ENCODE data around the gene DYSF.

DNA sequence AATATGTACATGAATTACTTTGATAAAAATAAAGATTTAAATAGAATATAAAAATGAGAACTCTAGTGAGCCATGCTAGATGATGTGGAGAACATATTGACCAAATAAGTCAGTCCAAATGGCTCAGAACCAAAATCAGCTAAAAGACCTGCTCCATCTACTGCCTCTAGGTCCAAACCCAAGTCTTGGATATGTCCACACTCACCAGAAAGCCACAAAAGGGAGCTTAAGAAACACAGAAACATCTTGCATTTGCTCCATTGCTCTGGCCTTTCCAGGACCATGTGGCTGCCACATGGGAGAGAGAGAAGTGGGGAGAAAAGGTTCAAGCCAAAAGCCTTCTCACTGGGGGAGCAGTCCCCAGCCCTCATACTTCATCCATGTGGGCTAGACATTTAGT lies 272.5 kb downstream of the DYSF start:
- TF ChIP-seq, protein P1, sequence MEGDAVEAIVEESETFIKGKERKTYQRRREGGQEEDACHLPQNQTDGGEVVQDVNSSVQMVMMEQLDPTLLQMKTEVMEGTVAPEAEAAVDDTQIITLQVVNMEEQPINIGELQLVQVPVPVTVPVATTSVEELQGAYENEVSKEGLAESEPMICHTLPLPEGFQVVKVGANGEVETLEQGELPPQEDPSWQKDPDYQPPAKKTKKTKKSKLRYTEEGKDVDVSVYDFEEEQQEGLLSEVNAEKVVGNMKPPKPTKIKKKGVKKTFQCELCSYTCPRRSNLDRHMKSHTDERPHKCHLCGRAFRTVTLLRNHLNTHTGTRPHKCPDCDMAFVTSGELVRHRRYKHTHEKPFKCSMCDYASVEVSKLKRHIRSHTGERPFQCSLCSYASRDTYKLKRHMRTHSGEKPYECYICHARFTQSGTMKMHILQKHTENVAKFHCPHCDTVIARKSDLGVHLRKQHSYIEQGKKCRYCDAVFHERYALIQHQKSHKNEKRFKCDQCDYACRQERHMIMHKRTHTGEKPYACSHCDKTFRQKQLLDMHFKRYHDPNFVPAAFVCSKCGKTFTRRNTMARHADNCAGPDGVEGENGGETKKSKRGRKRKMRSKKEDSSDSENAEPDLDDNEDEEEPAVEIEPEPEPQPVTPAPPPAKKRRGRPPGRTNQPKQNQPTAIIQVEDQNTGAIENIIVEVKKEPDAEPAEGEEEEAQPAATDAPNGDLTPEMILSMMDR (IDR thresholded peaks at IDR 0.05; ENCODE audit: low read depth, low read length, poor library complexity, severe bottlenecking): no peak
- no peak for TF ChIP-seq EZH2phosphoT487 (IDR thresholded peaks at IDR 0.05; ENCODE audit: borderline replicate concordance, low read length)
